Natural killer cell (primary cell): ENCODE measurements around the gene CPOX. TPM values are rescaled to one million over a fixed set of nuclear protein-coding genes. Genes with fewer than 3 reads are reported as not detected.
A peak's percentile ranks its signal among the peaks of the same experiment; 100 is the strongest.

Experiments used
- ATAC-seq, 3 donors: fragments of 150-1000 bp in 2 of 3; fragments of 200-7000 bp in 1 of 3; cut with Tn5 transposase; 1 replicate in 1 of 3; 2 replicates in 2 of 3; pipeline ENCODE4 v1.10.0; 2021; ENCODE audit warnings: mild to moderate bottlenecking in 2 of 3, moderate library complexity in 2 of 3
- DNase-seq, 2 donors: peaks; one replicate each; pipeline versions ENCODE4 v3.0.0 to v3.0.0-alpha.2; 2013 to 2021; ENCODE audit warnings: mixed read lengths in 1 of 2
- H3K27ac ChIP-seq: one replicate; pipeline ENCODE4 v1.5.1; 2013; ENCODE audit warnings: mild to moderate bottlenecking, low read length
- H3K27me3 ChIP-seq: one replicate; pipeline ENCODE4 v1.6.1; 2013; ENCODE audit warnings: low read length; ENCODE audit not compliant: control insufficient read depth, insufficient read depth
- H3K36me3 ChIP-seq: one replicate; pipeline ENCODE4 v1.6.1; 2013; ENCODE audit warnings: low read length; ENCODE audit not compliant: control insufficient read depth, insufficient read depth
- H3K4me1 ChIP-seq: one replicate; pipeline ENCODE4 v1.6.1; 2013; ENCODE audit warnings: low read length; ENCODE audit not compliant: control insufficient read depth, insufficient read depth
- H3K4me3 ChIP-seq: one replicate; pipeline ENCODE4 v1.5.1; 2013; ENCODE audit warnings: low read length
- H3K9me3 ChIP-seq: one replicate; pipeline ENCODE4 v1.6.1; 2013; ENCODE audit warnings: low read length; ENCODE audit not compliant: control insufficient read depth, insufficient read depth
- H3K27ac Mint-ChIP-seq, 2 donors: one replicate each; pipeline ENCODE4 v1.8.0; 2022; ENCODE audit warnings: mild to moderate bottlenecking in 2 of 2, mixed read lengths in 2 of 2, moderate library complexity in 1 of 2
- H3K27me3 Mint-ChIP-seq, 2 donors: one replicate each; pipeline ENCODE4 v1.8.0; 2022; ENCODE audit warnings: low read depth in 2 of 2, mixed read lengths in 2 of 2
- H3K36me3 Mint-ChIP-seq: one replicate; pipeline ENCODE4 v1.8.0; 2022; ENCODE audit warnings: mixed read lengths
- H3K4me1 Mint-ChIP-seq, 2 donors: one replicate each; pipeline ENCODE4 v1.8.0; 2022; ENCODE audit warnings: mixed read lengths in 2 of 2
- H3K4me3 Mint-ChIP-seq: one replicate; pipeline ENCODE4 v1.8.0; 2022; ENCODE audit warnings: mild to moderate bottlenecking, moderate library complexity, mixed read lengths
- H3K9me3 Mint-ChIP-seq, 2 donors: one replicate each; pipeline ENCODE4 v1.8.0; 2022; ENCODE audit warnings: mixed read lengths in 2 of 2
- CTCF ChIP-seq: fragments of 200-600 bp; IDR thresholded peaks from one replicate; pipeline ENCODE4 v1.8.0; 2022; ENCODE audit warnings: antibody characterized with exemption
- WGBS: methylation state at CpG from one replicate; pipeline ENCODE4 v1.1.7; 2013; ENCODE audit warnings: missing lambda C conversion rate; ENCODE audit not compliant: insufficient coverage; 5-methylcytosine and 5-hydroxymethylcytosine counted together
- intact Hi-C: fragments of 100-400 bp; cut with micrococcal nuclease; formaldehyde crosslinking; loops from one replicate; pipeline ENCODE4 v1.14.2; 2022
- total RNA-seq, 4 donors: library from RNA; stranded (reverse); fragments of 120-200 nt in 1 of 4; gene quantifications; one replicate each; pipeline versions ENCODE4 v1.2.3 to v1.2.4, GENCODE V29; 2013 to 2022

Gene CPOX
- total RNA-seq, 3 donors from 2014 or later (not counting 1 experiment from before 2014, with no cell fraction given): 7.6 to 12.7 (median 12.2) TPM

- no peaks in the 10 kb centered on the region for H3K4me1 ChIP-seq
- no peaks in the 10 kb centered on the region for H3K9me3 Mint-ChIP-seq
- H3K36me3 ChIP-seq: no peaks in the 10 kb centered on the region
- H3K4me3 ChIP-seq: no peak overlapping the region
- H3K4me1 Mint-ChIP-seq: no peaks in the 10 kb centered on the region
- no peaks in the 10 kb centered on the region for H3K27me3 ChIP-seq
- intact Hi-C loops: no loop called here
- no peak for TF ChIP-seq CTCF
- H3K27me3 Mint-ChIP-seq: peaks cover 11 to 28% of the 10 kb centered on the region in 2 donors
- H3K4me3 Mint-ChIP-seq: no peak overlapping the region
- H3K36me3 Mint-ChIP-seq: no peaks in the 10 kb centered on the region
- no peak for DNase-seq
- H3K9me3 ChIP-seq: no peaks in the 10 kb centered on the region
- no peak for ATAC-seq
- no peak overlapping the region for H3K27ac ChIP-seq
- no peak overlapping the region for H3K27ac Mint-ChIP-seq
Observed at GRCh38 chr3:98603580-98603979, 10.2 kb upstream of the CPOX start.

GRCh38 chr3:98602078-98602678, 8.8 kb upstream of the CPOX start:
- Mint-ChIP-seq H3K36me3 (no peaks in the 10 kb centered on the region), H3K27me3 (peaks cover 7 to 24% of the 10 kb centered on the region in 2 donors), H3K4me3 (no peak overlapping the region), H3K27ac (no peak overlapping the region), H3K4me1 (no peaks in the 10 kb centered on the region), H3K9me3 (no peaks in the 10 kb centered on the region)
- Histone ChIP-seq H3K9me3 (no peaks in the 10 kb centered on the region), H3K27ac (no peak overlapping the region), H3K27me3 (no peaks in the 10 kb centered on the region), H3K4me3 (no peak overlapping the region), H3K36me3 (no peaks in the 10 kb centered on the region), H3K4me1 (no peaks in the 10 kb centered on the region)
- TF ChIP-seq CTCF: peak; percentile 45
- 20% methylated on average over 4 of the region's 4 CpGs for WGBS
- intact Hi-C loops: no loop called here
- ATAC-seq (peak; percentile 36 to 69 (median 49)), DNase-seq (peak in 1 of 2 donors; percentile 54)

- no peak overlapping the region for H3K27ac Mint-ChIP-seq
- Histone ChIP-seq H3K36me3 (no peaks in the 10 kb centered on the region), H3K9me3 (no peaks in the 10 kb centered on the region), H3K4me1 (no peaks in the 10 kb centered on the region), H3K4me3 (no peak overlapping the region), H3K27me3 (no peaks in the 10 kb centered on the region), H3K27ac (no peak overlapping the region)
- no peaks in the 10 kb centered on the region for H3K36me3 Mint-ChIP-seq
- H3K9me3 Mint-ChIP-seq: no peaks in the 10 kb centered on the region
- TF ChIP-seq CTCF: no peak
- no peaks in the 10 kb centered on the region for H3K4me1 Mint-ChIP-seq
- WGBS: 83% methylated on average over 2 of the region's 2 CpGs
- DNase-seq (no peak), ATAC-seq (no peak)
- intact Hi-C loops: no loop called here
- no peak overlapping the region for H3K4me3 Mint-ChIP-seq
- peaks cover 5 to 14% of the 10 kb centered on the region in 2 donors for H3K27me3 Mint-ChIP-seq
Observed at GRCh38 chr3:98601180-98601579, 7.8 kb upstream of the CPOX start.
